Ovary (tissue), 3 donors: Measurements from ENCODE around the gene BRIP1.

ENCODE experiments used
- EP300 ChIP-seq: sonication (generic); formaldehyde crosslinking; IDR thresholded peaks from one replicate; pipeline ENCODE4 v1.6.1; 2017; ENCODE audit warnings: antibody characterized with exemption
- POLR2A ChIP-seq: fragments of 450-650 bp; IDR thresholded peaks from one replicate; pipeline ENCODE4 v1.6.1; 2017; ENCODE audit warnings: antibody characterized with exemption, mild to moderate bottlenecking, moderate library complexity
- TF ChIP-seq, protein P1 (sequence below), 3 donors: fragments of 450-650 bp in 2 of 3; fragments of 200-600 bp in 1 of 3; IDR thresholded peaks; one replicate each; pipeline versions ENCODE4 v1.5.1 to v1.8.0; 2016 to 2022; ENCODE audit warnings: antibody characterized with exemption in 3 of 3, mild to moderate bottlenecking in 1 of 3
- donor health status: DM: no; HTN: no; CAD: no.

DNA sequence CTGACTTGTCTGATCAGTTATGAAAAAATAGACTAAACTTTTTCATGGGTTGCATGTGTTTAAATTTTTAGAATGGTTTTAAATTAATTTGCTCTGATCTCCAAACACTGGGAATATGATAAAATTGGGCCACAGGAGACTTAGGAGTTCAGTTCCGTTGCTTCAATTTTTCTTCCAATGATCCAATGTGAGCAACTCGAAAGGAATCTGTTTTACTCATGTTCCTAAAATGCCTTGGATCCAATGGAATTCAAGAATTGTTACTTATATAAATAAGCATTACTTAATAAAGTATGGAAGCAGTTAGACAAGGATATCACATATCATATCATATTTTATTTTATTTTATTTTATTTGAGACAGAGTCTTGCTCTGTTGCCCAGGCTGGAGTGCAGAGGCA is 216.3 kb downstream of the BRIP1 start:
- TF ChIP-seq, protein P1, sequence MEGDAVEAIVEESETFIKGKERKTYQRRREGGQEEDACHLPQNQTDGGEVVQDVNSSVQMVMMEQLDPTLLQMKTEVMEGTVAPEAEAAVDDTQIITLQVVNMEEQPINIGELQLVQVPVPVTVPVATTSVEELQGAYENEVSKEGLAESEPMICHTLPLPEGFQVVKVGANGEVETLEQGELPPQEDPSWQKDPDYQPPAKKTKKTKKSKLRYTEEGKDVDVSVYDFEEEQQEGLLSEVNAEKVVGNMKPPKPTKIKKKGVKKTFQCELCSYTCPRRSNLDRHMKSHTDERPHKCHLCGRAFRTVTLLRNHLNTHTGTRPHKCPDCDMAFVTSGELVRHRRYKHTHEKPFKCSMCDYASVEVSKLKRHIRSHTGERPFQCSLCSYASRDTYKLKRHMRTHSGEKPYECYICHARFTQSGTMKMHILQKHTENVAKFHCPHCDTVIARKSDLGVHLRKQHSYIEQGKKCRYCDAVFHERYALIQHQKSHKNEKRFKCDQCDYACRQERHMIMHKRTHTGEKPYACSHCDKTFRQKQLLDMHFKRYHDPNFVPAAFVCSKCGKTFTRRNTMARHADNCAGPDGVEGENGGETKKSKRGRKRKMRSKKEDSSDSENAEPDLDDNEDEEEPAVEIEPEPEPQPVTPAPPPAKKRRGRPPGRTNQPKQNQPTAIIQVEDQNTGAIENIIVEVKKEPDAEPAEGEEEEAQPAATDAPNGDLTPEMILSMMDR (IDR thresholded peaks at IDR 0.05), result no peak
- TF ChIP-seq POLR2A (no peak), EP300 (no peak)
